Sigmoid colon (tissue), 7 donors: ENCODE results near the gene MAP3K6. TPM values are rescaled to one million over a fixed set of nuclear protein-coding genes. Genes with fewer than 3 reads are reported as not detected.

Source experiments
- DNase-seq: peaks from one replicate; pipeline ENCODE4 v3.0.0-alpha.2; 2019
- H3K27ac ChIP-seq, 4 donors: fragments of 200-600 bp; sonication (generic); one replicate each; pipeline ENCODE4 v1.5.1; 2016 to 2019; ENCODE audit warnings: mild to moderate bottlenecking in 1 of 4
- H3K27me3 ChIP-seq, 3 donors: fragments of 200-600 bp; sonication (generic); one replicate each; pipeline ENCODE4 v1.5.1; 2019; ENCODE audit warnings: mild to moderate bottlenecking in 1 of 3
- H3K36me3 ChIP-seq, 4 donors: fragments of 200-600 bp; sonication (generic); one replicate each; pipeline ENCODE4 v1.5.1; 2016 to 2019
- H3K4me1 ChIP-seq, 4 donors: fragments of 200-600 bp; sonication (generic); one replicate each; pipeline ENCODE4 v1.5.1; 2017 to 2019
- H3K4me3 ChIP-seq, 4 donors: fragments of 200-600 bp; sonication (generic); one replicate each; pipeline ENCODE4 v1.5.1; 2017 to 2019; ENCODE audit warnings: mild to moderate bottlenecking in 2 of 4, moderate library complexity in 1 of 4
- H3K9me3 ChIP-seq, 4 donors: fragments of 200-600 bp in 3 of 4; sonication (generic) in 3 of 4; one replicate each; pipeline versions ENCODE4 v1.5.1 to v1.6.1; 2013 to 2019
- EP300 ChIP-seq, 4 donors: sonication (generic); formaldehyde crosslinking; IDR thresholded peaks; one replicate each; pipeline ENCODE4 v1.6.1; 2017; ENCODE audit warnings: antibody characterized with exemption in 4 of 4
- POLR2A ChIP-seq, 2 donors: fragments of 450-650 bp; IDR thresholded peaks; one replicate each; pipeline ENCODE4 v1.6.1; 2016; ENCODE audit warnings: antibody characterized with exemption in 2 of 2, mild to moderate bottlenecking in 2 of 2, moderate library complexity in 2 of 2
- POLR2AphosphoS5 ChIP-seq, 4 donors: sonication (generic); formaldehyde crosslinking; IDR thresholded peaks; one replicate each; pipeline ENCODE4 v1.6.1; 2017; ENCODE audit warnings: antibody characterized with exemption in 4 of 4
- WGBS, 2 donors: extraction: QIAGEN DNeasy Blood & Tissue Kit; methylation state at CpG; one replicate each; pipeline ENCODE4 v1.1.7; 2013; 5-methylcytosine and 5-hydroxymethylcytosine counted together
- intact Hi-C: fragments of 100-400 bp; cut with DNase I; formaldehyde crosslinking; loops from one replicate; pipeline ENCODE4 v1.15.1; 2023
- polyA plus RNA-seq, 3 donors: library from polyadenylated mRNA; stranded (reverse); fragments of 200-250 nt; gene quantifications; one replicate each; pipeline ENCODE4 v1.2.3, GENCODE V29; 2013
- total RNA-seq, 4 donors: library from RNA; depleted of rRNA; stranded (reverse); fragments of >200 nt; gene quantifications; one replicate each; pipeline ENCODE4 v1.1.0, GENCODE V29; 2016
- TF ChIP-seq, protein P1 (sequence below), 4 experiments: fragments of 450-650 bp in 3 of 4; fragments of 200-600 bp in 1 of 4; IDR thresholded peaks; one replicate each; pipeline ENCODE4 v1.5.1; 2016 to 2019; ENCODE audit warnings: antibody characterized with exemption in 4 of 4, mild to moderate bottlenecking in 3 of 4, moderate library complexity in 2 of 4
- donor health status: healthy with polysubstance abuse.
- donor health status: Bipolar disorder and iron deficiency.
- donor health status: healthy.

The MAP3K6 gene
- total and polyA plus RNA-seq, 7 donors, result 3.7 to 50.4 (median 21.2) TPM

- intact Hi-C loops, result loop anchor here (10.0 kb wide), 1 partner anchor 62 kb away; the partner anchor contains the start of gene GPR3
- Histone ChIP-seq H3K36me3 (peaks cover 7 to 83% (median 36%) of the 10 kb centered on the region in 4 donors), H3K27ac (no peak overlapping the region), H3K9me3 (no peaks in the 10 kb centered on the region), H3K27me3 (no peaks in the 10 kb centered on the region), H3K4me1 (peaks cover 0 to 11% (median 4%) of the 10 kb centered on the region in 4 donors), H3K4me3 (no peak overlapping the region)
- TF ChIP-seq POLR2AphosphoS5 (IDR thresholded peaks at IDR 0.05), result no peak
- TF ChIP-seq, protein P1, sequence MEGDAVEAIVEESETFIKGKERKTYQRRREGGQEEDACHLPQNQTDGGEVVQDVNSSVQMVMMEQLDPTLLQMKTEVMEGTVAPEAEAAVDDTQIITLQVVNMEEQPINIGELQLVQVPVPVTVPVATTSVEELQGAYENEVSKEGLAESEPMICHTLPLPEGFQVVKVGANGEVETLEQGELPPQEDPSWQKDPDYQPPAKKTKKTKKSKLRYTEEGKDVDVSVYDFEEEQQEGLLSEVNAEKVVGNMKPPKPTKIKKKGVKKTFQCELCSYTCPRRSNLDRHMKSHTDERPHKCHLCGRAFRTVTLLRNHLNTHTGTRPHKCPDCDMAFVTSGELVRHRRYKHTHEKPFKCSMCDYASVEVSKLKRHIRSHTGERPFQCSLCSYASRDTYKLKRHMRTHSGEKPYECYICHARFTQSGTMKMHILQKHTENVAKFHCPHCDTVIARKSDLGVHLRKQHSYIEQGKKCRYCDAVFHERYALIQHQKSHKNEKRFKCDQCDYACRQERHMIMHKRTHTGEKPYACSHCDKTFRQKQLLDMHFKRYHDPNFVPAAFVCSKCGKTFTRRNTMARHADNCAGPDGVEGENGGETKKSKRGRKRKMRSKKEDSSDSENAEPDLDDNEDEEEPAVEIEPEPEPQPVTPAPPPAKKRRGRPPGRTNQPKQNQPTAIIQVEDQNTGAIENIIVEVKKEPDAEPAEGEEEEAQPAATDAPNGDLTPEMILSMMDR (IDR thresholded peaks at IDR 0.05), result peak in 3 of 4 experiments; percentile 63 to 71 (median 67)
- 67 to 71% methylated on average over 11 of the region's 11 CpGs for WGBS, 2 donors
- DNase-seq, result peak; percentile 68
Observed at GRCh38 chr1:27332536-27333281, 34.1 kb downstream of the MAP3K6 start.

- TF ChIP-seq EP300 (IDR thresholded peaks at IDR 0.05) (no peak), POLR2A (IDR thresholded peaks at IDR 0.05) (no peak), POLR2AphosphoS5 (IDR thresholded peaks at IDR 0.05) (no peak)
- TF ChIP-seq, protein P1 (IDR thresholded peaks at IDR 0.05), result no peak
- H3K36me3 ChIP-seq, result peaks cover 7 to 86% (median 36%) of the 10 kb centered on the region in 4 donors
- no peaks in the 10 kb centered on the region for H3K27me3 ChIP-seq
- no peak overlapping the region for H3K4me3 ChIP-seq
- H3K27ac ChIP-seq, result no peak overlapping the region
- intact Hi-C loops, result loop anchor here (10.0 kb wide), 1 partner anchor 63 kb away; the partner anchor contains the start of gene GPR3
- WGBS, 2 donors, result 90 to 91% methylated on average over 5 of the region's 5 CpGs
- no peak for DNase-seq
- H3K4me1 ChIP-seq, result peaks cover 0 to 16% (median 7%) of the 10 kb centered on the region in 4 donors
- H3K9me3 ChIP-seq, result no peaks in the 10 kb centered on the region
Observed at GRCh38 chr1:27331922-27332321, 34.8 kb downstream of the MAP3K6 start.

DNA sequence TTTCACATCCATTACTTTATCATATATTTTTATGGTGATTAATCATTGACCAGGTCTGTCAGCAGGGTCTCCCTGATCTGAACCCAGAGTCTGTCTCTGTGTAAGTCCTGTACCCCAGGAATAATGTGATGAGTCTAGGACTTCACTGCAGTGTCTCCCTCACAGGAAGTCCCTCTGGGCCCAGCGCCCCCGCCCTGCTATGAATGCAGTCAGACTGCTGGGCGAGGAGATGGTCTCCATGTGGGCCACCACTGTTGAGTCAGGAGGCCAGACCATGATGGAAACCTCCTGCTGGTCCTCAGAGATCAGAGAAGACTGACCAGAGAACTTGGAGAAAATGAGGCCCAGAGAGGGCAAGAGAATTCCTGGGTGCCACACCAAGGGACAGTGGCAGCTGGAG is 35.3 kb downstream of the MAP3K6 start:
- intact Hi-C loops, result loop anchor here (10.0 kb wide), 1 partner anchor 63 kb away; the partner anchor contains the start of gene GPR3
- 91 to 93% methylated on average over 3 of the region's 3 CpGs for WGBS, 2 donors
- TF ChIP-seq POLR2AphosphoS5 (IDR thresholded peaks at IDR 0.05) (no peak), POLR2A (IDR thresholded peaks at IDR 0.05) (no peak), EP300 (IDR thresholded peaks at IDR 0.05) (no peak)
- TF ChIP-seq, protein P1 (IDR thresholded peaks at IDR 0.05), result no peak
- Histone ChIP-seq H3K4me3 (no peak overlapping the region), H3K36me3 (peaks cover 5 to 86% (median 33%) of the 10 kb centered on the region in 4 donors), H3K4me1 (peaks cover 0 to 21% (median 9%) of the 10 kb centered on the region in 4 donors), H3K27me3 (no peaks in the 10 kb centered on the region), H3K27ac (no peak overlapping the region), H3K9me3 (no peaks in the 10 kb centered on the region)
- DNase-seq, result no peak

GRCh38 chr1:27330786-27331185 is 36.0 kb downstream of the MAP3K6 start:
- H3K27me3 ChIP-seq, result no peaks in the 10 kb centered on the region
- intact Hi-C loops, result loop anchor here (10.0 kb wide), 1 partner anchor 64 kb away; the partner anchor contains the start of gene GPR3
- H3K27ac ChIP-seq, result no peak overlapping the region
- no peaks in the 10 kb centered on the region for H3K9me3 ChIP-seq
- TF ChIP-seq POLR2A (IDR thresholded peaks at IDR 0.05) (no peak), EP300 (IDR thresholded peaks at IDR 0.05) (no peak), POLR2AphosphoS5 (IDR thresholded peaks at IDR 0.05) (no peak)
- TF ChIP-seq, protein P1 (IDR thresholded peaks at IDR 0.05), result no peak
- no peak overlapping the region for H3K4me3 ChIP-seq
- DNase-seq, result no peak
- WGBS, 2 donors, result 75 to 87% methylated on average over 8 of the region's 8 CpGs
- H3K36me3 ChIP-seq, result peaks cover 0 to 86% (median 32%) of the 10 kb centered on the region in 4 donors
- peaks cover 0 to 25% (median 12%) of the 10 kb centered on the region in 4 donors for H3K4me1 ChIP-seq
